PFSK-1 (cell line): ENCODE data around the gene SLFN12L. TPM values are rescaled to one million over a fixed set of nuclear protein-coding genes. Genes with fewer than 3 reads are reported as not detected.

Experiments used
- FOXP2 ChIP-seq: optimal IDR thresholded peaks from 2 replicates; pipeline ENCODE3; 2011; ENCODE audit warnings: borderline replicate concordance, control low read depth, inconsistent platforms; ENCODE audit not compliant: insufficient read depth; ENCODE audit errors: extremely low read length, extremely low read depth
- POLR2AphosphoS5 ChIP-seq: IDR thresholded peaks from 2 replicates; pipeline ENCODE4 v1.6.1; 2012; ENCODE audit warnings: low read depth, mild to moderate bottlenecking, control low read depth, low read length, moderate library complexity
- REST ChIP-seq, 2 experiments: IDR thresholded peaks; 2 replicates each; pipeline versions ENCODE4 v1.6.1 to v1.8.0; 2011 to 2012; ENCODE audit warnings: low read depth in 2 of 2, low read length in 2 of 2, control low read depth in 1 of 2, inconsistent platforms in 1 of 2, mild to moderate bottlenecking in 1 of 2, moderate library complexity in 1 of 2; ENCODE audit not compliant: insufficient read depth in 1 of 2
- SIN3A ChIP-seq: IDR thresholded peaks from 2 replicates; pipeline ENCODE4 v1.6.1; 2012; ENCODE audit warnings: mild to moderate bottlenecking, low read length, moderate library complexity, borderline replicate concordance; ENCODE audit not compliant: insufficient read depth
- TAF1 ChIP-seq: IDR thresholded peaks from 2 replicates; pipeline ENCODE4 v1.6.1; 2012; ENCODE audit warnings: low read length, control low read depth, borderline replicate concordance; ENCODE audit not compliant: insufficient read depth
- polyA plus RNA-seq: library from polyadenylated mRNA; unstranded; fragments of >200 nt; gene quantifications from one replicate; pipeline ENCODE4 v1.2.1, GENCODE V29; 2012; ENCODE audit warnings: low read depth, missing spikeins; ENCODE audit not compliant: insufficient read length

SLFN12L gene
- polyA plus RNA-seq: not detected

- no peak for TF ChIP-seq TAF1
- TF ChIP-seq SIN3A: no peak
- TF ChIP-seq FOXP2: no peak
- TF ChIP-seq REST (IDR thresholded peaks at IDR 0.05; ENCODE audit: insufficient read depth in 1 of 2, low read depth in 2 of 2, low read length in 2 of 2): no peak
- TF ChIP-seq POLR2AphosphoS5: no peak
Observed at GRCh38 chr17:35537601-35538141, at the start of gene SLFN12L. Gene SLFN12L, minus strand, starts transcription at chr17:35537678. Its CDS starts 15,314 bp downstream, at chr17:35522364.

- TF ChIP-seq REST (IDR thresholded peaks at IDR 0.05; ENCODE audit: insufficient read depth in 1 of 2, low read depth in 2 of 2, low read length in 2 of 2) (no peak), TAF1 (no peak), SIN3A (no peak), POLR2AphosphoS5 (no peak), FOXP2 (no peak)
Observed at GRCh38 chr17:35586569-35587073, 49.1 kb upstream of the SLFN12L start.

- no peak for TF ChIP-seq REST (IDR thresholded peaks at IDR 0.05; ENCODE audit: insufficient read depth in 1 of 2, low read depth in 2 of 2, low read length in 2 of 2)
- TF ChIP-seq TAF1: no peak
- no peak for TF ChIP-seq POLR2AphosphoS5
- no peak for TF ChIP-seq FOXP2
- no peak for TF ChIP-seq SIN3A
Observed at GRCh38 chr17:35584061-35584460, 46.6 kb upstream of the SLFN12L start.

GRCh38 chr17:35578929-35579432 lies 41.5 kb upstream of the SLFN12L start:
- TF ChIP-seq SIN3A: no peak
- no peak for TF ChIP-seq REST (IDR thresholded peaks at IDR 0.05; ENCODE audit: insufficient read depth in 1 of 2, low read depth in 2 of 2, low read length in 2 of 2)
- TF ChIP-seq TAF1: no peak
- TF ChIP-seq POLR2AphosphoS5: no peak
